IPS DF 4.7 (cell line): ENCODE data around the gene C5orf47.

ENCODE experiments used
- DNase-seq: peaks from one replicate; pipeline ENCODE4 v3.0.0-alpha.2; 2013; ENCODE audit warnings: low spot score; ENCODE audit errors: extremely low read depth

C5orf47 gene

DNA sequence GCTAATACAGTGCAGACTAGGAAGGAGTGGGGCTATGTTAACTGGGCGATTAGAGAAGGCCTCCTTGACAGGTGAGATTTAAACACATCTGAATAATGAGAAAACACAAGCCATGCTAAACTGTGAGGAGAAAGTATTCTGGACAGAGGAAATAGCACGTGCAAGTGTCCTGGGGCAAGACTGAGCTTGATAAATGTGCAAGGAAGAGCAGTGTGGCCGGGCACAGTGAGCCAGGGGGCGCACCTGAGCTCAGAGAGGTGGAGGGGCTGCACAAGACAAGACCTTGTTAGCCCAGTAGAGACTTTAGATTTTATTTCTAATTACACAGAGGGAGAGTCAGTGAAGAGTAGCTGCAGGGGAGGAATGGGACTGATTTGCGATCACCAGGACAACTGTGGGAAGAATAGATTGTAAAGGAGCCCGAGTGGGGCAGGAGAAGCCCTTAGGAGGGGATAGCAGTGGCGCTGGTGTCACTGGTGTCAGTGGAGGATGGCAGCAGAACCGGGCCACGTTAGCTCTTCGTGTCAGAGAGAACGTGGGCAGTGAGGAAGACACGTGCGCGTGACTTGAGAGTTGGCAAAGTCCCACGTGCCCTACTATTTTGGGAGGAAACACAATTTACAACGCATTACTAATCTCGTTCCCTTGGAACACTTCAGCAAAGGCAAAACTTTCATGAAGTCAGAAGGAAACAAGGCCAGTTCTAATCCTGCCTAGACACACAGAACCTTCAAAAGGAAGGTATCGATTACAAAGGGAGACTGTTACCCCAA, 17.9 kb upstream of the C5orf47 start:
- no peak for DNase-seq

DNA sequence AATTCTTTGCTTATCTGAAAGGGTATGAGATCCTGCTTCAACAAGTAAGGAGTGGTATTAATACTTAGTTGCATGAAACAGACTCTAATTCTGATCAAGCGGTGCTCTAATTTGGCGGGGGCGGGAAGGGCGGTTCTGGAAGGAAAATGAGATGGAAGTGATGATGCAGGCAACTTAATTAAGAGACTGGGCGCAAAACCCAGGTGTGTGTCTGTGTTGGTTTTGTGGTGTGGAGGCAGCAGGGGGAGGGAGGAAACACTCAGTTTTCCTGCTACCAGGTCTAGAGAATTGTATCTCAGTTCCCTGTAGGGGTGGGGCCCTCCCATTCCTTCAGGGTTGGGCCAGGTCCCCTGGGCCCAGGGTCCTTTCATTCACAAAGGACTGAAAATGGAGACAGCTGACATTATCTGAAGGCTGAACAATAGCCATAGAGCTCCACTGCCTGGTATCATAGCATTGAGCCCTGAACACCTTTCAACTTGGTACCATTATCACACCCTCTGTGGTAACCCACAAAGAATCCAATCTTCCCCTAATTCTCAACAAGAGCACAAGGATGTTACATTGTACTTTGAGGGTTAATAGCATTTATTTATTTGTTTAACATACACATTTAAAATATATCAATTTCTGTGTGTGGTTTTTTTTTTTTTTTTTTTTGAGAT, 17.2 kb upstream of the C5orf47 start:
- DNase-seq: no peak

- DNase-seq: no peak
Measured at GRCh38 chr5:173972607-173972924, 16.4 kb upstream of the C5orf47 start.

GRCh38 chr5:173972925-173973615, 15.9 kb upstream of the C5orf47 start:
- DNase-seq: peak; percentile 83

GRCh38 chr5:173973616-173973969, 15.4 kb upstream of the C5orf47 start:
- no peak for DNase-seq

DNA sequence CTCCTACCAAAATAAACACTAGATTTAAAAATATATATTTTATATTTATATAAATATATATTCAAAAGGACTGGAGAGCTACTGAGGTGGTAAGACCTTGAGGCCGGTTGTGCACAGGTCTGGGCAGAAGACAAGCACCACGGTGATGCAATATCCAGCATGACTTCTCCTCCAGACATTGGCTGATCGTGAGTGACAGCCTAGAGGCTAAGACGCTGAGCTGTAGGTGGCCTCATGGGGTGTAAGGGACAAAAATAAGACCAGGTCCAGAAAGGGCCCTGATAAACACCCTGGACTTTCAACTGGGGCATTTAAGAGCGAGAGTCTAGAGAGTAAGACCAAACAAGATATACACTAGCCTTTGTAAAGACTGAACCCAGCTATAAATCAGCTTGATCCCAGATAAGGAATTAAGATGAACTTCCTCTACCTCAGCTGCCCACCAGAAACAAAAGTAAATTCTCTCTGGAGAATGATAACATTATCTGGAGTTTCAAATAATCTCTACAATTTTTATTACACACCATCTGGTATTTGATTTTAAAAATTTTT, 14.2 kb upstream of the C5orf47 start:
- no peak for DNase-seq

DNA sequence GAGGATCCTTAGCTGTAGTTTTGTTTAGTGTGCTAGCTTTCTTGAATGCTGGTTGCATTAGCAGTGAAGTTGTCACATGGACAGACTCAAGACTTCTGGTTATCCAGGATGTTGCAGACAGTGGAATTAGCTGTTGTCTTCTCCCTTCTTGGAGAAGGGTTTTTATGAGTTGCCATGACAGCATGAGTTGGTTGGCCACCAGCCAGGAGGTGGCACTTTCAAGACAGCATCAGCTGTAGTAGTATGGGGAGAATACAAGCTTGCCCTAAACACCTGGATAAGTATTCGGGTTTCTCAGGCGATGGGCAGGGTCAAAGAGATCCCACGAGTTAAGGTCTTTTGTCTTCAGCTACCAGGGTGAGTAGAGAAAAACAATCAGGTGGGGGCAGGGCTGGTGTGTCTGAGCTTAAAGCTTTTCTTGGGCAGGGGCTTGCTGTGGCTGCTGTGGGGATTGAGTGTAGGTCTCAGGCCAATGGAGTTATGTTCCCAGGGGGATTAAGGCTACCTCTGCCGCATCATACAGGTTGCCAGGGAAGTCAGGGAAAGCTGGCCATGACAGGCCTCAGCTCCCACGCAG, 7.7 kb upstream of the C5orf47 start:
- no peak for DNase-seq

- DNase-seq: no peak
Measured at GRCh38 chr5:173984218-173984617, 4.8 kb upstream of the C5orf47 start.

DNA sequence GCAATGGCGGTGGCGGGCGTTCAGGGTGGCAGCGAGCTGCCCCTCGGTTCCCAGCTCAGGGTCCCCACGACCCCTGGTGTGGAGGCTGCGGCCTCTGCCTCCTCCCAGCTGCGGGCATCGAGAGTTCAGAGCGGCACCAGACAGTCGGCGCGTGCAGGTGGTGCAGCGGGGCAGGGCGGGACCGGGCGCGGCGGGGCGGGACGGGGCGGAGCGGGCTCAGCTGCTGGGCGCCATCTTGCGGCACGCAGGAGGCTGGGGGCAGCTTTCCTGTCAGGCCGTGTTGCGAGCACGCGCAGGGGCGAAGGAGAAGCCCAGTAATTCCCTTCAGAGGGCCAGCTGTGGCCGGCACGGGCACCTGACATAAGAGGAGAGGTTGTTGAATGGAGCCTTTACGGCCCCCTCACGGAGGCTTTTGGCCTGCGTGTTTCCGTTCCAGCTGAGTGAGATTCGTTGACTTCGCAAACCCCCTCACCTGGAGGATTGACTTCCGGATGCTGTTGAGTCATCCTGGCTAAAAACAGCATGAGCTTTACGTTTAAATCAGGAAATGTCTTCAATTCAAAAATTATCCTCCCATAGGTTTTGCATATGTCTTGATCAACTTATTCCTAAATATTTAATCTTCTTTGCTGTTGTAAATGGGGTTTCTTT, 587 bp downstream of the C5orf47 start:
- no peak for DNase-seq

- no peak for DNase-seq
Measured at GRCh38 chr5:173997331-173997730, 8.4 kb downstream of the C5orf47 start.

DNA sequence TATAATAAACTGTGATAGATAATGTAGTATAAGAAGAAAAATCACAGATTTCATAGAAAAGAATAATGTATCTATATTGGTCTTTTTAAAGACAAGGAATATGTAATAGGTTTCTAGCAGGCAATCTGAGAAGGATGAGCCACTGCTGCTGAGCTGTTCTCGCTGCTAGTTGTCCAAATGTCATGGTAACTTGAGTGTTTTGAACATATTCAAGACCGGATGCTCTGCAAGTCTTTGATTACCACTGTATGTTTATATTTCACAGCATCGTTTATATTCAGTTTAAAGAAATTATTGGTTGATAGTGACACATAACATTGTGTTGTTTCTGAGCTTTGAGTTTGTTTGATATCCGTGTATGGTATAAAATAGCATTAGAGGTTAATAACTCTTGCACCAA, 9.6 kb downstream of the C5orf47 start:
- no peak for DNase-seq

- DNase-seq: no peak
Measured at GRCh38 chr5:174000076-174000475, 11.1 kb downstream of the C5orf47 start.

DNA sequence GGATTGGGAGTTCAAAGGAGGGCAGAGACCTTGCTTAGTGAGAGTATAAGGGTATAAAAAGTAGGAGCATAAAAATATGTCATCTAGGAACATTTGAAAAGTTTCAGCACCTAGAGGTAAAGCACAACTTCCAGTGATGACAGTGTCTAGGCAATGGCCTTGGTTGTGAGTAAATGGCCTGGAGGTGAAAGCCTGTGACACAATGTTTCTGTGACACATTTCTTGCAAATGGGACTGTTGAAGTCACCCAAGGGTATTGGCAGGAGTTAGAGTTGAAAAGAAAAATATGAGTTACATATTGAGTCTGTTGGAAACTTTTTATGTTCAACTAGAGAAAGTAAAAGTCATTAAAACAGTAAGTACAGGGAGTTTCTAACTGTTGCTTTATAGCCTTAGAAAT, 14.8 kb downstream of the C5orf47 start:
- DNase-seq: no peak

GRCh38 chr5:174008922-174009321, 20.0 kb downstream of the C5orf47 start:
- DNase-seq: no peak

DNA sequence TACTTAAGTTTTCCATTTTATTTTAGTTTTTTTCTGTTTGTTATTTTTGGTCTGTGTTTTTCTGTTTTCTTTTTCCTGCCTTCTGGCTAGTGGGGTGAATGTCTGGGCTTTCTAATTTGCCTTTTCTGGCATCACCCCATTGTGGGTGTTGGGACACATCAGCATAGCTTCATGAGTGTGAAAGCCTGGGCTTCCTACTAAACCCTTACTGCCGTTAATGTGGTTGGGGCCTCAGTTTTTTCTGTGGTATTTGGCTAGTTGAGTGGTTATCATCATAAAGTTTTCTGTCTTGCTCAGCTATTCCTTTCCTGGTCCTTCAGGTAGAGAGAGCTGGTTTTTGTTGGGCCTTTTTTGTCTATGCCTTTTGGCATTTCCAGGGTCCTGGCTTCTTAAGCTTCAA, 21.4 kb downstream of the C5orf47 start:
- DNase-seq: no peak

GRCh38 chr5:174011441-174011840, 22.5 kb downstream of the C5orf47 start:
- DNase-seq: no peak

GRCh38 chr5:174020069-174020927, 31.3 kb downstream of the C5orf47 start:
- peak; percentile 72 for DNase-seq

DNA sequence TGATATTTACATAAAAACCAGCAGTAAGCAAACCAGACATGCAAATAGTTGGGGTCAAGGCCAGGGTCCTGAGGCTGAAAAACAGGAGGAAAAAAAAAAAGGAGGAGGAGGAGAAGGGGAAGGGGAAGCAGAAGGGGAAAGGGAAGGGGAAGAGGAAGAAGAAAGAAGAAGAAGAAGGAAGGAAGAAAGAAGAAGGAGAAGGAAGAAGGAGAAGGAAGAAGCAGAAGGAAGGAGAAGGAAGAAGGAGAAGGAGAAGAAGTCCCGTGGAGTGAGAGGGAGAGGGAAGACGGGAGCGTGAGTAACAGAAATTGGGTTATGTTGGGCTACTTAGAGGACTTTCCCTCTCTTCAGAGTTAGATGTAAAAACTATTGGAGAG, 31.9 kb downstream of the C5orf47 start:
- no peak for DNase-seq

GRCh38 chr5:174022384-174023095, 33.6 kb downstream of the C5orf47 start:
- DNase-seq: peak; percentile 5

DNA sequence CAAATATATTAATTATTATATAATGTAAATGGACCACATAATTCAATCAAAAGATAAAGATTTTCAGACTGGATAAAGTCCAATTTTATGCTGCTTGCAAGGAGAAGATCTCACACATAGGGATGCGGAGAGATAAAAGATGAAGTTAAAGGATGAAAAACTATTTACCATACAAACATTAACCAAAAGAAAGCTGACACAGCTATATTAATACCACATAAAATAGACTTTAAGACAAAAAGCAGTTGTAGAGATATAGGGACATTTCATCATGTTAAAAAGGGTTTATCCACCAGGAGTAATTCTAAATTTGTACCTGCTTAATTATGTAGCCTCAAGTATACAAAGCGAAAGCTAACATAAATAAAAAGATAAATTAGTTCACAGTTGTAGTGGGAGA, 41.3 kb downstream of the C5orf47 start:
- DNase-seq: no peak
